GM12801 (cell line): ENCODE measurements around the gene MAMDC4.

Source experiments
- CTCF ChIP-seq: IDR thresholded peaks from one replicate; pipeline ENCODE4 v1.5.1; 2011; ENCODE audit warnings: control low read depth; ENCODE audit not compliant: insufficient read length; ENCODE audit errors: extremely low read depth

The MAMDC4 gene

GRCh38 chr9:136827794-136828473, 24.2 kb upstream of the MAMDC4 start:
- TF ChIP-seq CTCF = no peak

- TF ChIP-seq CTCF = no peak
These were observed 23.5 kb upstream of the MAMDC4 start for GRCh38 chr9:136828474-136829140.

GRCh38 chr9:136829412-136829811, 22.7 kb upstream of the MAMDC4 start:
- TF ChIP-seq CTCF = no peak

GRCh38 chr9:136829981-136830885, 21.9 kb upstream of the MAMDC4 start:
- TF ChIP-seq CTCF = no peak

- no peak for TF ChIP-seq CTCF
These were observed 21.0 kb upstream of the MAMDC4 start for GRCh38 chr9:136831002-136831719.

- no peak for TF ChIP-seq CTCF
These were observed 20.4 kb upstream of the MAMDC4 start for GRCh38 chr9:136831720-136832104.

- no peak for TF ChIP-seq CTCF
These were observed 19.6 kb upstream of the MAMDC4 start for GRCh38 chr9:136832581-136832980.
